ENCODE measurements around the gene HIGD2A. TPM values are rescaled to one million over a fixed set of nuclear protein-coding genes. Genes with fewer than 3 reads are reported as not detected.

The HIGD2A gene
- total RNA-seq (62.0 TPM), polyA plus RNA-seq (188 TPM)

DNA sequence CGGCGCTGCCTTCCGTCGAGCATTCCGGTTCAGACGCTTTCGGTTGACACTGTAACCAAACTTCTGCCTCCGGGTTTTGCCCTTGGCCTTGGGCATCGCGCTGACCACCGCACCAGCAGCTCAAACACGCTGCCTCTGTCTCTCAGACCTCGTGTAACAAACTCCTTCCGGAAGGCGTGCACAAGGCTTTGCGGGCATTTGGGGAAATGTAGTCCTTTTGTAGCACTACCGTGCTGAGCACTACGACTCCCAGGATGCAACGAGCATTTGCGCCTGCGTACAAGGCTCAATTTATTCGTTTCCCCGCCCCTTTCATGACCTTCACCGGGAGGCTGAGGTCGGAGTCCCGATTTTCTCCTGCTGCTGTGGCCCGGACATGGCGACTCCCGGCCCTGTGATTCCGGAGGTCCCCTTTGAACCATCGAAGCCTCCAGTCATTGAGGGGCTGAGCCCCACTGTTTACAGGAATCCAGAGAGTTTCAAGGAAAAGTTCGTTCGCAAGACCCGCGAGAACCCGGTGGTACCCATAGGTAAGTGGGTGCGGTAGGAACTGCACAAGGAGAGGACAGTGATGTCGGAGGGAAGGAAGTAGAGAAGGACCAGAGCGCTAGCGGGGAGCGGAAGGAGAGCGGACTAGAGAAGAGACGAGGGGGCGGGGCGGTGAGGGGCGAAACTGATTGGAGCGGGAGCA lies at the start of gene HIGD2A, which contains the start of gene NOP16:
TSS of gene HIGD2A (plus strand) at position 308 of the 691 bp plus-strand sequence. CDS start at position 377, 69 bp downstream.
TSS of gene NOP16 (minus strand) at position 155 of the 691 bp plus-strand sequence. CDS start at position 96, 59 bp downstream.
- Histone ChIP-seq H3K4me1 (ENCODE audit: insufficient read depth) (no peaks in the 10 kb centered on the region), H3K27ac (ENCODE audit: low read depth) (peak within 1 kb of the TSS; percentile 97), H3K36me3 (ENCODE audit: insufficient read depth) (peaks cover 6% of the 10 kb centered on the region), H3K4me3 (ENCODE audit: low read depth, low read length) (peak within 1 kb of the TSS; percentile 77)
- DNase-seq (ENCODE audit: extremely low spot score): peak; percentile 99
- under 1% methylated on average over 47 of the region's 47 CpGs for WGBS

DNA sequence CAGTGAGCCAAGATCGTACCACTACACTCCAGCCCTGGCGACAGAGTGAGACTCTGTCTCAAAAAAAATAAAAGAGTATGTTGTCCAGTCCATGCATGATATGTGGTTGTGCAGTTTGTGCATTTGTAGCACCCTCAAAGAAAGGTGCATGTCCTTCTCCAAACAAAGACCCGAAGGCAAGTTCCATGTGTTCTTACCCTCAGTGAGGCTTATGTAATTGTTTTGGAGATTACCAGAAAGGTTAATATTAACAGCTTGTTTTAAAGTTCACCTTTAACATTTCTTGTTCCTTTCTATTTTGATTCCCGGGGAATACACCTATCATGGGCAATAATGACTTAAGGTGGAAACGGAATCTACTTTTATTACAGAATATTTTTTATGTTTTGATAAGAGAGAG lies 49.2 kb upstream of the HIGD2A start:
- Histone ChIP-seq H3K36me3 (ENCODE audit: insufficient read depth) (peaks cover 4% of the 10 kb centered on the region), H3K4me3 (ENCODE audit: low read depth, low read length) (no peak overlapping the region), H3K4me1 (ENCODE audit: insufficient read depth) (no peaks in the 10 kb centered on the region), H3K27ac (ENCODE audit: low read depth) (no peak overlapping the region)
- 94% methylated on average over 5 of the region's 5 CpGs for WGBS
- DNase-seq (ENCODE audit: extremely low spot score): no peak

- DNase-seq (ENCODE audit: extremely low spot score): no peak
- no peak overlapping the region for H3K4me3 ChIP-seq (ENCODE audit: low read depth, low read length)
- peaks cover 4% of the 10 kb centered on the region for H3K36me3 ChIP-seq (ENCODE audit: insufficient read depth)
- H3K27ac ChIP-seq (ENCODE audit: low read depth): no peak overlapping the region
- H3K4me1 ChIP-seq (ENCODE audit: insufficient read depth): no peaks in the 10 kb centered on the region
- WGBS: 92% methylated on average over 2 of the region's 2 CpGs
These were observed 47.0 kb upstream of the HIGD2A start for GRCh38 chr5:176341325-176342157.

GRCh38 chr5:176342158-176342483 lies 46.4 kb upstream of the HIGD2A start:
- WGBS: 91% methylated on average over 1 of the region's 1 CpG
- Histone ChIP-seq H3K36me3 (ENCODE audit: insufficient read depth) (peaks cover 4% of the 10 kb centered on the region), H3K4me3 (ENCODE audit: low read depth, low read length) (no peak overlapping the region), H3K27ac (ENCODE audit: low read depth) (no peak overlapping the region), H3K4me1 (ENCODE audit: insufficient read depth) (no peaks in the 10 kb centered on the region)
- no peak for DNase-seq (ENCODE audit: extremely low spot score)

GRCh38 chr5:176342766-176343458 lies 45.6 kb upstream of the HIGD2A start:
- Histone ChIP-seq H3K27ac (ENCODE audit: low read depth) (no peak overlapping the region), H3K36me3 (ENCODE audit: insufficient read depth) (peaks cover 1% of the 10 kb centered on the region), H3K4me1 (ENCODE audit: insufficient read depth) (no peaks in the 10 kb centered on the region), H3K4me3 (ENCODE audit: low read depth, low read length) (no peak overlapping the region)
- DNase-seq (ENCODE audit: extremely low spot score): no peak
- WGBS: 48% methylated on average over 2 of the region's 2 CpGs

DNA sequence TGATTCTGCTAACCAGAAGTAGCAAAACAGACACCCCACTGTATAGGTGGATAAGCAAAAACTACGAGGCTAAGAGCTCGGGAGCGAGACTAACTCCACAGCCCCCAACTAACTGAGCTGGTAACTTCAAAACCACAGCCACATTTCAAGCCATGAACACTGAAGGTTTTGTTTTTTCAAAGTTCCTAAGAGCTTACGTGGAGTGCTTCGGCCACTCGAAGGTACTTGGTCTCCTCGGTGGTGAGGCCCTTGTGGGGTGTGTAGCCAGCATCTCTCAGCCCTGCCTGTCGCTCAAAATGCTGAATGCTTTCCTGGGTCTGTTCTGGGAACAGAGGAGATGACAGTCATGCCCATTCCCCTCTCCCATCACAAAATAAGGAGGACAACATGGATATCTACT lies 38.1 kb upstream of the HIGD2A start:
- 92% methylated on average over 8 of the region's 8 CpGs for WGBS
- Histone ChIP-seq H3K4me3 (ENCODE audit: low read depth, low read length) (no peak overlapping the region), H3K4me1 (ENCODE audit: insufficient read depth) (no peaks in the 10 kb centered on the region), H3K36me3 (ENCODE audit: insufficient read depth) (peaks cover 2% of the 10 kb centered on the region), H3K27ac (ENCODE audit: low read depth) (no peak overlapping the region)
- no peak for DNase-seq (ENCODE audit: extremely low spot score)

- Histone ChIP-seq H3K27ac (ENCODE audit: low read depth) (no peak overlapping the region), H3K4me3 (ENCODE audit: low read depth, low read length) (no peak overlapping the region), H3K4me1 (ENCODE audit: insufficient read depth) (no peaks in the 10 kb centered on the region), H3K36me3 (ENCODE audit: insufficient read depth) (peaks cover 2% of the 10 kb centered on the region)
- 93% methylated on average over 5 of the region's 5 CpGs for WGBS
- no peak for DNase-seq (ENCODE audit: extremely low spot score)
These were observed 36.3 kb upstream of the HIGD2A start for GRCh38 chr5:176352116-176352878.

DNA sequence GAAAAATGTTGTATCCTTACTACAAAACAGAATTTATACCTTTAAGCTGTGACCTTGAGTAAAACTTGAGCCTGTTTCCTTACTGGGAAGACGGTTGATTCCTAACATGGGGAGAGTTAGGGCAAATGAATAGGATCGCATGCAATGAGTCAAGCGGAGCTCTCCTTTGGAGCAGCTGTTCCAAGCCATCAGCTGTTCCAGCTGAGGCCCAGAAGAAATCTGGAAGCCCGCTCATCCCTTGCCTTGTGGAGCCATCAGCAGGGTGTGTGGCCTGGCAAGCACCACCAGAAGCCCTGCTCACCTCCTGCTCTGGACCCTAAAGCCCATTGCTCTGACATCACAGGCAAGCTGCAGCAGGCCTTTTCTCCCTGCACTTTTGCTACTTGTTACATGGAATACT lies 35.0 kb upstream of the HIGD2A start:
- H3K4me1 ChIP-seq (ENCODE audit: insufficient read depth): no peaks in the 10 kb centered on the region
- DNase-seq (ENCODE audit: extremely low spot score): no peak
- WGBS: 95% methylated on average over 4 of the region's 4 CpGs
- H3K27ac ChIP-seq (ENCODE audit: low read depth): no peak overlapping the region
- peaks cover 2% of the 10 kb centered on the region for H3K36me3 ChIP-seq (ENCODE audit: insufficient read depth)
- H3K4me3 ChIP-seq (ENCODE audit: low read depth, low read length): no peak overlapping the region

- H3K36me3 ChIP-seq (ENCODE audit: insufficient read depth): peaks cover 2% of the 10 kb centered on the region
- no peak overlapping the region for H3K4me3 ChIP-seq (ENCODE audit: low read depth, low read length)
- no peak overlapping the region for H3K27ac ChIP-seq (ENCODE audit: low read depth)
These were observed 33.0 kb upstream of the HIGD2A start for GRCh38 chr5:176355400-176356178.

GRCh38 chr5:176356179-176356566 lies 32.4 kb upstream of the HIGD2A start:
- Histone ChIP-seq H3K36me3 (ENCODE audit: insufficient read depth) (peaks cover 2% of the 10 kb centered on the region), H3K4me3 (ENCODE audit: low read depth, low read length) (no peak overlapping the region), H3K27ac (ENCODE audit: low read depth) (no peak overlapping the region), H3K4me1 (ENCODE audit: insufficient read depth) (no peaks in the 10 kb centered on the region)
- 94% methylated on average over 3 of the region's 3 CpGs for WGBS
- DNase-seq (ENCODE audit: extremely low spot score): no peak

More at GRCh38 chr5:176355400-176356178, 33.0 kb upstream of the HIGD2A start:
- WGBS: 83% methylated on average over 16 of the region's 16 CpGs
- H3K4me1 ChIP-seq (ENCODE audit: insufficient read depth): no peaks in the 10 kb centered on the region
- DNase-seq (ENCODE audit: extremely low spot score): no peak

DNA sequence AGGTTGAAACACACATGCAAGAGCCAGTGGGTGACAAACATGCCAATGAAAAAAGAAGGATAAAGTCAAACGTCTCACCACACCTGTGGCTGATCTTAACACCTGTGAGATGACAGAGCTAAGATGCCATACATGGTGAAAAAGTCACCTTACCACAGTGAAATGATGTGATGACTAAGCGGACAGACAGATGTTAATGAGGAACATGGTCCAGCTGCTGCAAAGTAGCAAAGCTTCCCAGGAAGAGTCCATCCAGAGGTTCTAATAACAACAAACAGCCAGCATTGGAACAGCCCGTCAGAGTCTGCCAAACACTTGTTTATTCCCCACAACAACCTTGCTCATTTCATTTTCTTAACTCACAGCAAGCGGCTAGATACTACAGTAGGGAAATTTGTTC lies 28.9 kb upstream of the HIGD2A start:
- WGBS: 53% methylated on average over 4 of the region's 4 CpGs
- DNase-seq (ENCODE audit: extremely low spot score): no peak

DNA sequence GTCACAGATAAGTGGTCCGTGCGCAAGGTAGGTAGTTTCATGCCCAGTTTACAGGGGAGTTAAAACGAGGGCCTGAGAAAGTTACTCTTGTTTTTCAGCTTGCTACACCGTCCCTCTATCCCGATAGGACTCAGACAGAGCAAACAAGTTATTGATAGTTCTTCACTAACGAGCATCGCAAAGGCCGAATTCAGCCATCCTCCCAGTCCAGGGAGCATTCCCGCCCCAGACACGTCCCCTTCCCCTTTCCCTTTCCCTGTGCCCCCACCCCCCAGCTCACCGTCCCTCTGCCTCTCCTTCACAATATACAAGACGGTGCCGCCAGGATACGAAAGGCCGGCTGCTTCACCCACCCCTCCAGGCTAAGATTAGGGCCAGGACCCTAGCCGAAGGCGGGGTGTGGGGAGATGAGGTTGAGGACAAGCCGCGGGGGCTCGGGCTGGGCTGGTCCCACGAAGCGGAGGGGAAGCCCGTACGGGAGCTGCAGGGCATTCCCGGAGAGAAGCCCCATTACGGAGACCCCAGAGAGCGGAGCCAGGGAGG lies 27.6 kb upstream of the HIGD2A start:
- 2% methylated on average over 27 of the region's 27 CpGs for WGBS
- no peak for DNase-seq (ENCODE audit: extremely low spot score)
- Histone ChIP-seq H3K4me1 (ENCODE audit: insufficient read depth) (no peaks in the 10 kb centered on the region), H3K27ac (ENCODE audit: low read depth) (peak overlapping the region; percentile 60), H3K4me3 (ENCODE audit: low read depth, low read length) (peak overlapping the region; percentile 81), H3K36me3 (ENCODE audit: insufficient read depth) (no peaks in the 10 kb centered on the region)

More for the DNA sequence above, 28.9 kb upstream of the HIGD2A start:
- H3K4me1 ChIP-seq (ENCODE audit: insufficient read depth): no peaks in the 10 kb centered on the region
- H3K27ac ChIP-seq (ENCODE audit: low read depth): no peak overlapping the region
- no peak overlapping the region for H3K4me3 ChIP-seq (ENCODE audit: low read depth, low read length)
- H3K36me3 ChIP-seq (ENCODE audit: insufficient read depth): no peaks in the 10 kb centered on the region
